ENCODE data around the gene TATDN2. TPM values are rescaled to one million over a fixed set of nuclear protein-coding genes. Genes with fewer than 3 reads are reported as not detected.

TATDN2 gene
- total RNA-seq, 1 experiment from 2014 or later: 30.4 TPM

DNA sequence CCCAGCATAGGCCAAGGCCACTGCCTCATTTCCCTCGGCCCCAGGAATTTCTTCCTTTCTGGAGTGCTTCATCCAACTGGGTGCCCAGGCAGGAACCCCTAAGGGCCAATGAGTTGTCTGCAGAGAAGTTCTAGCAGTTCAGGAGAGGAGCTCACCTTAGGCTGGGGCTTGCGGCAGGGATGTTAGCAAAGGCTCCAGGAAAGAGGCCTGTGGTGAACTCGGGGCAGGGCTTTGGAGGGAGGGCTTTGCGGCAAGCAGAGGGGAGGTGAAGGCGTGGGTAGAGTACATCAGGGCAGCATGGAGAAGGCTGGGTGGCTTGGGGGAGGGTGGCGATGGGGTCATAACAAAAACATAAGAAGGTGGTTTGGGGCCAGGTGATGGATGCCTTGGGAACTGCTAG lies 43.4 kb downstream of the TATDN2 start:
- Histone ChIP-seq H3K36me3 (ENCODE audit: control insufficient read depth, insufficient read depth, low read length) (no peaks in the 10 kb centered on the region; the same call in 1 of the 2 replicates), H3K9me3 (ENCODE audit: control insufficient read depth, insufficient read depth, low read depth, low read length) (no peaks in the 10 kb centered on the region), H3K4me3 (ENCODE audit: low read depth in 2 of 2, low read length in 2 of 2) (no peak overlapping the region), H3K27me3 (ENCODE audit: control insufficient read depth, insufficient read depth, low read length) (no peaks in the 10 kb centered on the region), H3K4me1 (ENCODE audit: control insufficient read depth, insufficient read depth, low read length) (no peaks in the 10 kb centered on the region), H3K27ac (ENCODE audit: low read length) (no peak overlapping the region)
- CTCF ChIA-PET: interaction anchor here (0.6 kb wide), 1 partner anchor 357 kb away, joined by 3 read pairs; no protein-coding TSS in a partner anchor
- in situ Hi-C loops (cut with HindIII; ENCODE audit: low pct_unique_long_range_greater_than_20kb, low sequenced_read_pairs) (no loop called here), intact Hi-C loops (cut with micrococcal nuclease; ENCODE audit: unreplicated experiment) (no loop called here)
- POLR2A ChIA-PET: no interaction called here
- TF ChIP-seq, protein P1, sequence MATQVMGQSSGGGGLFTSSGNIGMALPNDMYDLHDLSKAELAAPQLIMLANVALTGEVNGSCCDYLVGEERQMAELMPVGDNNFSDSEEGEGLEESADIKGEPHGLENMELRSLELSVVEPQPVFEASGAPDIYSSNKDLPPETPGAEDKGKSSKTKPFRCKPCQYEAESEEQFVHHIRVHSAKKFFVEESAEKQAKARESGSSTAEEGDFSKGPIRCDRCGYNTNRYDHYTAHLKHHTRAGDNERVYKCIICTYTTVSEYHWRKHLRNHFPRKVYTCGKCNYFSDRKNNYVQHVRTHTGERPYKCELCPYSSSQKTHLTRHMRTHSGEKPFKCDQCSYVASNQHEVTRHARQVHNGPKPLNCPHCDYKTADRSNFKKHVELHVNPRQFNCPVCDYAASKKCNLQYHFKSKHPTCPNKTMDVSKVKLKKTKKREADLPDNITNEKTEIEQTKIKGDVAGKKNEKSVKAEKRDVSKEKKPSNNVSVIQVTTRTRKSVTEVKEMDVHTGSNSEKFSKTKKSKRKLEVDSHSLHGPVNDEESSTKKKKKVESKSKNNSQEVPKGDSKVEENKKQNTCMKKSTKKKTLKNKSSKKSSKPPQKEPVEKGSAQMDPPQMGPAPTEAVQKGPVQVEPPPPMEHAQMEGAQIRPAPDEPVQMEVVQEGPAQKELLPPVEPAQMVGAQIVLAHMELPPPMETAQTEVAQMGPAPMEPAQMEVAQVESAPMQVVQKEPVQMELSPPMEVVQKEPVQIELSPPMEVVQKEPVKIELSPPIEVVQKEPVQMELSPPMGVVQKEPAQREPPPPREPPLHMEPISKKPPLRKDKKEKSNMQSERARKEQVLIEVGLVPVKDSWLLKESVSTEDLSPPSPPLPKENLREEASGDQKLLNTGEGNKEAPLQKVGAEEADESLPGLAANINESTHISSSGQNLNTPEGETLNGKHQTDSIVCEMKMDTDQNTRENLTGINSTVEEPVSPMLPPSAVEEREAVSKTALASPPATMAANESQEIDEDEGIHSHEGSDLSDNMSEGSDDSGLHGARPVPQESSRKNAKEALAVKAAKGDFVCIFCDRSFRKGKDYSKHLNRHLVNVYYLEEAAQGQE (IDR thresholded peaks at IDR 0.05; ENCODE audit: insufficient read depth in 1 of 2, low read depth in 2 of 2, low read length in 1 of 2): no peak
- TF ChIP-seq TCF7L2 (IDR thresholded peaks at IDR 0.05; ENCODE audit: low read depth, low read length) (no peak), SIN3A (IDR thresholded peaks at IDR 0.05; ENCODE audit: borderline replicate concordance, insufficient read depth, low read depth, low read length) (no peak), POLR2AphosphoS5 (IDR thresholded peaks at IDR 0.05; ENCODE audit: low read depth, low read length) (no peak)
- TF ChIP-seq, protein P2, sequence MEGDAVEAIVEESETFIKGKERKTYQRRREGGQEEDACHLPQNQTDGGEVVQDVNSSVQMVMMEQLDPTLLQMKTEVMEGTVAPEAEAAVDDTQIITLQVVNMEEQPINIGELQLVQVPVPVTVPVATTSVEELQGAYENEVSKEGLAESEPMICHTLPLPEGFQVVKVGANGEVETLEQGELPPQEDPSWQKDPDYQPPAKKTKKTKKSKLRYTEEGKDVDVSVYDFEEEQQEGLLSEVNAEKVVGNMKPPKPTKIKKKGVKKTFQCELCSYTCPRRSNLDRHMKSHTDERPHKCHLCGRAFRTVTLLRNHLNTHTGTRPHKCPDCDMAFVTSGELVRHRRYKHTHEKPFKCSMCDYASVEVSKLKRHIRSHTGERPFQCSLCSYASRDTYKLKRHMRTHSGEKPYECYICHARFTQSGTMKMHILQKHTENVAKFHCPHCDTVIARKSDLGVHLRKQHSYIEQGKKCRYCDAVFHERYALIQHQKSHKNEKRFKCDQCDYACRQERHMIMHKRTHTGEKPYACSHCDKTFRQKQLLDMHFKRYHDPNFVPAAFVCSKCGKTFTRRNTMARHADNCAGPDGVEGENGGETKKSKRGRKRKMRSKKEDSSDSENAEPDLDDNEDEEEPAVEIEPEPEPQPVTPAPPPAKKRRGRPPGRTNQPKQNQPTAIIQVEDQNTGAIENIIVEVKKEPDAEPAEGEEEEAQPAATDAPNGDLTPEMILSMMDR (IDR thresholded peaks at IDR 0.05): no peak
- DNase-seq (ENCODE audit: low read depth, low spot score) (no peak), ATAC-seq (no peak)
- no TSS peak for BruUV-seq (replicated peaks)

DNA sequence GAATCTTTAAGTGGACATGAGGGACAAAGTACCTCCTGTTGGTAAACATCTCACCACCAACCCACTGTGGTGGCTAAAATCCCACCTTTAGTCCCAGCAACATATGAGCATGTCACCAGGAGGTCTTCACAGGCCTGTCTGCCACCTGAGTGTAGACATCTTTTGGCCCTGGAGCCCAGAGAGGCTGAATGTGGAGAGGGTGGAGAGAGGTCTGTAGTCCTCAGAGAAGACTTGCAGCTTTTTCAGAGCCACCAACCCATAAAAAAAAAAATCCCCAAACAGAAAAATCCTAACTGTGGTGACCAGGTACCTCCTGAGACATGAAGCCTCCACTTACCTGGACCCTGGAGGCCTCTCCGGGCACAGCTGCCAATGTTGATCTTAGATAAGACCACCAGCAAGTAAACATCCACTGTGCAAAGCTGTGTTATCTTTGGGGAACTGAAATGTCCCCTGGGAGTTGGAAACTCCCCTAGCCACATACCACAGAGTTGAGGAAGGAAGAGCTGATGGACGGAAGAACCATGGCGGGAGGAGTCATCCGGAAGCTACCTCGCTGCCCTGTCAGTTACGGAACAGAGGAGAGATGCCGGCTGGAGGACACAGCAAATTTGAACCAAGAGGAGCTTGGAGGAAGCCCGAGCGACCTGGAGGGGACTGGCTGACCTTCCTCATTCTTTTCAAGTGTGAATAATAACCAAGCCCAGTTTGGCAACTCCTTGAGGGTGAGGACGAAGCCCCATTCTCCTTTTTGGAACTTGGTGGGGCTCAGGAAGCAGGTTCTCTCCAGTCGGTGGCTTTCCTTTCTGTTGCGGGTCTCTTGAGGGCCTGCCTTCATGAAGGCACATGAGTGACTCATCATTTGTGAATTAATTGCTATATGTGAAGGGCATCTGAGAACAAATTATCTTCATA lies 44.5 kb downstream of the TATDN2 start, which contains the start of gene GHRL:
TSS of gene GHRL (minus strand) at position 443 of the 915 bp plus-strand sequence. CDS start 2,767 bp downstream, outside the sequence.
- in situ Hi-C loops (cut with HindIII; ENCODE audit: low pct_unique_long_range_greater_than_20kb, low sequenced_read_pairs): no loop called here
- Histone ChIP-seq H3K36me3 (ENCODE audit: control insufficient read depth, insufficient read depth, low read length) (no peaks in the 10 kb centered on the region; the same call in 1 of the 2 replicates), H3K27me3 (ENCODE audit: control insufficient read depth, insufficient read depth, low read length) (no peaks in the 10 kb centered on the region), H3K27ac (ENCODE audit: low read length) (no peak within 1 kb of the TSS), H3K4me1 (ENCODE audit: control insufficient read depth, insufficient read depth, low read length) (no peaks in the 10 kb centered on the region), H3K9me3 (ENCODE audit: control insufficient read depth, insufficient read depth, low read depth, low read length) (no peaks in the 10 kb centered on the region), H3K4me3 (ENCODE audit: low read depth in 2 of 2, low read length in 2 of 2) (no peak within 1 kb of the TSS)
- TF ChIP-seq SIN3A (IDR thresholded peaks at IDR 0.05; ENCODE audit: borderline replicate concordance, insufficient read depth, low read depth, low read length): no peak
- TF ChIP-seq, protein P2 (IDR thresholded peaks at IDR 0.05): no peak
- no peak for TF ChIP-seq POLR2AphosphoS5 (IDR thresholded peaks at IDR 0.05; ENCODE audit: low read depth, low read length)
- no peak for TF ChIP-seq TCF7L2 (IDR thresholded peaks at IDR 0.05; ENCODE audit: low read depth, low read length)
- TF ChIP-seq, protein P1 (IDR thresholded peaks at IDR 0.05; ENCODE audit: insufficient read depth in 1 of 2, low read depth in 2 of 2, low read length in 1 of 2): no peak
- no TSS peak for BruUV-seq (replicated peaks)
- ChIA-PET CTCF (no interaction called here), POLR2A (no interaction called here)
- ATAC-seq: no peak
- intact Hi-C loops (cut with micrococcal nuclease; ENCODE audit: unreplicated experiment): no loop called here
- no peak for DNase-seq (ENCODE audit: low read depth, low spot score)
